ENCODE data around the gene COASY.
"Not testable (repeated sequence)": the region's sequence is repeated elsewhere in the genome, so short reads cannot be mapped to it uniquely, and the experiment has no call there.

Gene COASY

GRCh38 chr17:42531455-42532354, 30.2 kb upstream of the COASY start:
- DNase-seq = peak in 38 of 51 donors; percentile 8 to 72 (median 44)

- peak in 4 of 51 donors; percentile 10 to 37 (median 18) for DNase-seq
Observed at GRCh38 chr17:42535155-42536047, 26.5 kb upstream of the COASY start.

DNA sequence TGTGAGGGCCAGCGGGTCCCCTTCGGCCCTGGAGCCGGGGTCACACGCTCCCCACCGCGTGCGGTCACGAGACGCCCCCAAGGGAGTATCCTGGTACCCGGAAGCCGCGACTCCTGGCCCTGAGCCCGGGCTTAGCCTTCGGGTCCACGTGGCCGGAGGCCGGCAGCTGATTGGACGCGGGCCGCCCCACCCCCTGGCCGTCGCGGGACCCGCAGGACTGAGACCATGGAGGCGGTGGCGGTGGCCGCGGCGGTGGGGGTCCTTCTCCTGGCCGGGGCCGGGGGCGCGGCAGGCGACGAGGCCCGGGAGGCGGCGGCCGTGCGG, 25.9 kb upstream of the COASY start, which contains the start of gene NAGLU:
Gene NAGLU, plus strand, starts transcription at position 194 of the 324 bp plus-strand sequence. Its CDS starts 32 bp downstream, at position 226.
- peak; percentile 70 to 99 (median 93) for DNase-seq

DNA sequence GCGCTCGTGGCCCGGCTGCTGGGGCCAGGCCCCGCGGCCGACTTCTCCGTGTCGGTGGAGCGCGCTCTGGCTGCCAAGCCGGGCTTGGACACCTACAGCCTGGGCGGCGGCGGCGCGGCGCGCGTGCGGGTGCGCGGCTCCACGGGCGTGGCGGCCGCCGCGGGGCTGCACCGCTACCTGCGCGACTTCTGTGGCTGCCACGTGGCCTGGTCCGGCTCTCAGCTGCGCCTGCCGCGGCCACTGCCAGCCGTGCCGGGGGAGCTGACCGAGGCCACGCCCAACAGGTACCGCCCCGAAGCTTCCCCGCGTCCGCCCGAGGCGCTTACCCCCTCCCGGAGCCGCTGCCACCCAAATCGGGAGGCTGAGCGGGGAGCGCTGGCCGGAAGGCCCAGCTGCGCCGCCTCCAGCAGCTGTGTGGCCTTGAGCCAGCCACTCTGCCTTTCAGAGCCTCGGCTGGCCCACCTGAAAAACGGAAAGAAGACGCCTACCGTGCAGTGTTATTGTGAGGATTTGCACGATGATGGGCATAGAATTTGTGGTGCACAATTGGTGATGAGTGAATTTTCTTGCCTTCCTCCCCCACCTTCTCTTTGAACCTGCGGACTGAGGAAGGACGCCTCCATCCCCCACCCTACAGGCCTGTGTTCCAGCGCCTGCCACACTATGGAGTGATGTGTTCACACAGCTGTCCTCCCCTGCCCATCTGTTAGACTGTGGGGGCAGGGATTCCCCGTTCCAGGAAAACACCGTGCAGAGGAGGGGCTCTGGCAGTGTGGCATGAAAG, 25.4 kb upstream of the COASY start:
- peak in 46 of 51 donors; percentile 12 to 86 (median 68) for DNase-seq

- DNase-seq = no peak
Observed at GRCh38 chr17:42537156-42537805, 24.7 kb upstream of the COASY start.

DNA sequence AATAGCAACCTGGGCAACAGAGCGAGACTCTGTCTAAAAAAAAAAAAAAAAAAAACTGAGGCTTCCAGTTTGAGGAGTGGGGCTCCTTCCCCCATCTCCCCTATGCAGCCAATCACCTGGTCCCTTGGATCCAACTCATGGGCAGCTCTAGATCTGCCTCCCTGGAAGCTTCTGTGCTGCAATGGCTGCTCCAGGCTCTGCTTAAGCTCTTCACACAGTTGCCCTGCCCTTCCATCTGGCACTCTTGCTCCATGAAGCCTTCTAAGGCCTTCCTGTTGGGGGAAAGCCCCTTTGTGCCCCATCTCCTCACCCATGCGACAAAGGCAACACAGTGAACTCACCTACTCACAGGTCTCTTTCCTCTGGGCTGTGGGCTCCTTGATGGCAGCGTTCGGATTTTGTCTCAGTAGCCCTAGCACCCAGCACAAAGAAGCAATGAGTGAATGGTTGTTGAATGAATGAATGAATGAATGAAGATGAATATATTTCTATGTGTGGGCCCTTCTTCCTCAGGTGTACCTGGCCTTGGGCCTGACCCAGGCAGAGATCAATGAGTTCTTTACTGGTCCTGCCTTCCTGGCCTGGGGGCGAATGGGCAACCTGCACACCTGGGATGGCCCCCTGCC, 24.0 kb upstream of the COASY start:
- DNase-seq = no peak

GRCh38 chr17:42538482-42538881, 23.5 kb upstream of the COASY start:
- DNase-seq = no peak

DNA sequence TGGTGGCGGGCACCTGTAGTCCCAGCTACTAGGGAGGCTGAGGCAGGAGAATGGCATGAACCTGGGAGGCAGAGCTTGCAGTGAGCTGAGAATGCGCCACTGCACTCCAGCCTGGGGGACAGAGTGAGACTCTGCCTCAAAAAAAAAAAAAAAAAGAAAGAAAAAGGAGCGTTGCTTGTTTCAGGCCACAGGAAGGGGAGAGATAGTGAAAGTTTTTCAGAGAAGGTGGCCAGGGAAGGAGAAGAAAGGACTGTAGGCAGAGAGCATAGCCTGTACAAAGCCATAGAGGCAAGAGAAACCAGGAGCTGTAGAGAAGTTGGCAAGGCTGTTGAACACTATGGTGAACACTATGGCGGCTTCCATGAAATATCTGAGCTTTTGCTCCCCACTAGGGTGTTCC, 21.4 kb upstream of the COASY start:
- DNase-seq = not testable (repeated sequence)

GRCh38 chr17:42541041-42541833, 20.7 kb upstream of the COASY start:
- DNase-seq = no peak

- DNase-seq = peak in 15 of 51 donors; percentile 18 to 68 (median 40)
Observed at GRCh38 chr17:42543190-42544079, 18.5 kb upstream of the COASY start.

GRCh38 chr17:42544874-42545283, 17.1 kb upstream of the COASY start:
- DNase-seq = no peak

- not testable (repeated sequence) for DNase-seq
Observed at GRCh38 chr17:42545755-42546505, 16.0 kb upstream of the COASY start.

- DNase-seq = no peak
Observed at GRCh38 chr17:42547001-42547461, 14.9 kb upstream of the COASY start.

GRCh38 chr17:42547698-42548069, 14.3 kb upstream of the COASY start:
- no peak for DNase-seq

GRCh38 chr17:42548070-42548837, 13.7 kb upstream of the COASY start:
- peak in 5 of 51 donors; percentile 6 to 26 (median 20) for DNase-seq

- no peak for DNase-seq
Observed at GRCh38 chr17:42548993-42549755, 12.8 kb upstream of the COASY start.
